HFF-Myc (cell line): ENCODE data around the gene GALNT9.
A peak's percentile ranks its signal among the peaks of the same experiment; 100 is the strongest.

Experiments
- DNase-seq: peaks from one replicate; pipeline ENCODE4 v3.0.0-alpha.2; 2011; ENCODE audit warnings: low read depth; ENCODE audit errors: extremely low read depth
- H3K4me3 ChIP-seq: replicated peaks from 2 replicates; pipeline ENCODE4 v1.5.1; 2011; ENCODE audit warnings: low read depth, mild to moderate bottlenecking, control low read depth, low read length
- CTCF ChIP-seq: IDR thresholded peaks from 2 replicates; pipeline ENCODE4 v1.5.1; 2012; ENCODE audit warnings: mild to moderate bottlenecking, low read depth, low read length, control low read depth; ENCODE audit errors: missing control alignments

The GALNT9 gene

DNA sequence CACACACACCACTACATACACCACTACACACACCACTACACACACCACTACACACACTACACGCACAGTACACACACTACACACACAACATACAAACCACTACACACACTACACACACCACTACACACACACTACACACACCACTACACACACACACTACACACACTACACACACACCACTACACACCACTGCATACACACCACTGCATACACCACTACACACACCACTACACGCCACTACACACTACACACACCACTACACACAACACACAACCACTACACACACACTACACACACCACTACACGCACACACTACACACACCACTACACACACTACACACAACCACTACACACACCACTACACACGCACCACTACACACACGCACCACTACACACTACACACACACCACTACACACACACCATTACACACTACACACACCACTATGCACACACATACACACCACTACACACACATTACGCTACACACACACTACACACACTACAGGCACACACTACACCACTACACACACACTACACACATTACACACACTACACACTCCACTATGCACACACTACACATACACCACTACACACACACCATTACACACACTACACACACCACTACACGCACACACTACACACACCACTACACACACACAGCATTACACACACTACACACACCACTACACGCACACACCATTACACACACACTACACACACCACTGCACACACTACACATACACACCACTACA, 172.6 kb downstream of the GALNT9 start:
- TF ChIP-seq CTCF, result no peak
- no peak overlapping the region for H3K4me3 ChIP-seq
- DNase-seq, result no peak

DNA sequence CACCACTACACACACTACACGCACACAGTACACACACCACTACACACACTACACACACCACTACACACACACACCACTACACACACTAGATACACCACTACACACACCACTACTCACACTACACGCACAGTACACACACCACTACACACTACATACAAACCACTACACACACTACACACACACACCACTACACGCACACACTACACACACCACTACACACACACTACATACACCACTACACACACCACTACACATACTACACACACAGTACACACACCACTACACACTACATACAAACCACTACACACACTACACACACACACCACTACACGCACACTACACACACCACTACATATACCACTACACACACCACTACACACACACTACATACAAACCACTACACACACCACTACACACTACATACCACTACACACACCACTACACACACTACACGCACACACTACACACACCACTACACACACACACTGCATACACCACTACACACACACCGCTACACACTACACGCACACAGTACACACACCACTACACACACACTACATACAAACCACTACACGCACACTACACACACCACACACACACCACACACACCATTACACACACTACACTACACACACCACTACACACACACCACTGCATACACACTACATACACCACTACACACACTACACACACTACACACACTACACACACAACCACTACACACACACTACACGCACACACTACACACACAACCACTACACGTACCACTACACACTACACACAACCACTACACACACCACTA, 173.4 kb downstream of the GALNT9 start:
- H3K4me3 ChIP-seq, result no peak overlapping the region
- no peak for DNase-seq
- TF ChIP-seq CTCF, result no peak

GRCh38 chr12:132154941-132155770, 174.2 kb downstream of the GALNT9 start:
- no peak for DNase-seq
- no peak for TF ChIP-seq CTCF

GRCh38 chr12:132154341-132154761, 175.0 kb downstream of the GALNT9 start:
- no peak for TF ChIP-seq CTCF
- DNase-seq, result no peak
- H3K4me3 ChIP-seq, result no peak overlapping the region

More at GRCh38 chr12:132154941-132155770, 174.2 kb downstream of the GALNT9 start:
- H3K4me3 ChIP-seq, result no peak overlapping the region

GRCh38 chr12:132153501-132154340, 175.7 kb downstream of the GALNT9 start:
- TF ChIP-seq CTCF, result peak; percentile 97
- no peak overlapping the region for H3K4me3 ChIP-seq
- DNase-seq, result peak; percentile 40

DNA sequence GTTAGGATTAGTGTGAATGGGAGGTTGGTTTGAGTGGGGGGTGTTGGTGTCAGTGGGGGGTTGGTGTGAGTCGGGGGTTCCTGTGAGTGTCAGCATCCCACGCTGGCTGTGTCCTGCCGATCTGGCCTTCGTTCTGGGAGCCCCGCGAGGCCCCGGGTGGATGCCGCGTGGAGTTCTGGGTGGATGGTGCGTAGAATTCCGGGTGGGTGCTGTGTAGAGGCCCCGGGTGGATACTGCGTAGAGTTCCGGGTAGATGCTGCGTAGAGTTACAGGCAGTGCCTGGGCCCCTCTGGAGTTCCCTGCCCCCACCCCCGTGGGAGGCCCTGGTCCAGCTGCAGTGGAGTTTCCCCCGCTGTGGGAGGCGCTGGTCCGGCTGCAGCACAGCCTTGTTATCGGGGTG, 176.4 kb downstream of the GALNT9 start:
- H3K4me3 ChIP-seq, result no peak overlapping the region
- DNase-seq, result no peak
- TF ChIP-seq CTCF, result no peak
